Hepatocyte (in vitro differentiated cells): Measurements from ENCODE around the gene ATF7.

Experiments used
- EZH2phosphoT487 ChIP-seq: fragments of 200-600 bp; sonication (generic); IDR thresholded peaks from one replicate; pipeline ENCODE4 v1.6.1; 2018; ENCODE audit warnings: antibody characterized with exemption, mild to moderate bottlenecking, low read depth, moderate library complexity; ENCODE audit not compliant: unreplicated experiment, severe bottlenecking
- TF ChIP-seq, protein P1 (sequence below): fragments of 200-600 bp; sonication (generic); IDR thresholded peaks from 2 replicates; pipeline ENCODE4 v1.5.1; 2016; ENCODE audit warnings: antibody characterized with exemption, mild to moderate bottlenecking; ENCODE audit not compliant: poor library complexity

- TF ChIP-seq, protein P1, sequence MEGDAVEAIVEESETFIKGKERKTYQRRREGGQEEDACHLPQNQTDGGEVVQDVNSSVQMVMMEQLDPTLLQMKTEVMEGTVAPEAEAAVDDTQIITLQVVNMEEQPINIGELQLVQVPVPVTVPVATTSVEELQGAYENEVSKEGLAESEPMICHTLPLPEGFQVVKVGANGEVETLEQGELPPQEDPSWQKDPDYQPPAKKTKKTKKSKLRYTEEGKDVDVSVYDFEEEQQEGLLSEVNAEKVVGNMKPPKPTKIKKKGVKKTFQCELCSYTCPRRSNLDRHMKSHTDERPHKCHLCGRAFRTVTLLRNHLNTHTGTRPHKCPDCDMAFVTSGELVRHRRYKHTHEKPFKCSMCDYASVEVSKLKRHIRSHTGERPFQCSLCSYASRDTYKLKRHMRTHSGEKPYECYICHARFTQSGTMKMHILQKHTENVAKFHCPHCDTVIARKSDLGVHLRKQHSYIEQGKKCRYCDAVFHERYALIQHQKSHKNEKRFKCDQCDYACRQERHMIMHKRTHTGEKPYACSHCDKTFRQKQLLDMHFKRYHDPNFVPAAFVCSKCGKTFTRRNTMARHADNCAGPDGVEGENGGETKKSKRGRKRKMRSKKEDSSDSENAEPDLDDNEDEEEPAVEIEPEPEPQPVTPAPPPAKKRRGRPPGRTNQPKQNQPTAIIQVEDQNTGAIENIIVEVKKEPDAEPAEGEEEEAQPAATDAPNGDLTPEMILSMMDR: no peak
- TF ChIP-seq EZH2phosphoT487: no peak
Observed at GRCh38 chr12:53468282-53468681, 157.9 kb downstream of the ATF7 start.
